Activated naive CD4-positive, alpha-beta T cell (primary cell): ENCODE data around the gene ST3GAL3.

Experiments used
- DNase-seq, 4 experiments: peaks; one replicate each; lab custom pipeline; 2025; lab: John Stamatoyannopoulos, UW

The ST3GAL3 gene

DNA sequence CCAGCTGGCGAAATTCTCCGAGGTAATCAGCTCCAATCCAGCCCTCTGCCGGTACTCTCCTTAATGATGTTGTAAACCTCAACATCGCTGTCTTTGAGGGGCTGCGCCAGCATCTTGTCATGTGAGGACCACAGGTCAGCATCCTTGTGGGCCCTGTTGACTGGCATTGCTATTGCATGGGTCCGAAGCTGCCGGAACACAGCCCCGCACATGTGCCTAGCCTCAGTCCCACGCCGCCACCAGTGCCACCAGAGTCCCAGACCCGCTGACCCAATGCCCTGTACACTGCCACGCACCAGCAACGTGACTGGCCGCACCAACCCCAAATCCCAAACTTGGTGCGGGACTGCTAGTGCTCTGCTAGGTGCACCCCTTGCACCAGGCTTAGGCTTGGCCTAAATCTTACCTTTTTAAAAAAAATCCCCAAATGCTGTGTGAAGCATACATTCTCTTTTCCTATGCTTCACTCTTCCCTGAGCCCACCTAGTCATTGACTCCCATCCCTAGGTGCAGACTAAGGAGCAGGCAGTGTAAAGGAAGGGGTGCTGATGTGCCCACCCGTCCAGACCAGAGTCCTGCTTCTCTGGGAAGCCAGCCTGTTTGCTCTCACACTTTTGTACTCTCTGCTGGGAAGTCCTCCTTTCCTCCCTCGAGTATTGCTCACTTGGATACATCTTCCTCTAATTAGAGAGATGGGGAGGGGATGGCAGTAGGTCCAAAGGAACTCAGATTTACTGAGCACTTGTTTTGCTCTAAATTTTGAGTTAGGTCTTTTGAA lies 144.4 kb downstream of the ST3GAL3 start:
- no peak for DNase-seq

DNA sequence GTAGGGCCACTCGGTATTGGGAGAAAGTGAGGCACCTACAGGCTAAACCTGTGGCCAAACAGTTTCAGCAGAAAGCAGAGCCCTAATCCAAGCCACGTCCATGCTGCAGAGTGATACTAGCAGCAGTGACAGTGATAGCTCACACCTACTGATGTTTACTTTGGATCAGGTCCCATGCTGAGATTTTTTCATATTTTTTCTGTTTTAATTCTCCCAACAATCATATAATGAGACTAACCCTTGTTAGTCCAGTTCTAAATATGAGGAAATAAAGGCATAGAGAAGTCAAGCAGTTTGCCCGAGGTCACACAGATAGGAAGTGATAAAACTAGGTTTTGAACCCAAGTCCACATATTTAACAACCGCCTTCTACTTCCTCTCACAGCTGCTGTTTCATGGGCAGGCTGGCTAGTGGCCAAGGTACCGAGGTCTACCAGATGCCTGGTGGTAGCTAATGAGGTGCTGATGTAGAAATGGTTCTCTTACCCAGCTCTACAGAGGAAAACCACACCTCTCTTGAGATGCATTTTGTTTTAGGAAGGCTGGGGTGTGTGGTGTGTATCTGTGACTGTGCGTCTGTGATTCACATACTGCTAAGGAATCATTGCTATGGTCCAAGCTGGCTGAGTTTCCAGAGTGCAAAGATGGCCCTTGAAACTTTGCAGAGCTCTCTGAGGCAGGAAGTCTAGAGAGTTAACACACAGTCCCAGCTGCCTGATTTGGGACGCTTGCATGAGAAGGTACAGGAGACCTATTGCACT lies 146.0 kb downstream of the ST3GAL3 start:
- no peak for DNase-seq

DNA sequence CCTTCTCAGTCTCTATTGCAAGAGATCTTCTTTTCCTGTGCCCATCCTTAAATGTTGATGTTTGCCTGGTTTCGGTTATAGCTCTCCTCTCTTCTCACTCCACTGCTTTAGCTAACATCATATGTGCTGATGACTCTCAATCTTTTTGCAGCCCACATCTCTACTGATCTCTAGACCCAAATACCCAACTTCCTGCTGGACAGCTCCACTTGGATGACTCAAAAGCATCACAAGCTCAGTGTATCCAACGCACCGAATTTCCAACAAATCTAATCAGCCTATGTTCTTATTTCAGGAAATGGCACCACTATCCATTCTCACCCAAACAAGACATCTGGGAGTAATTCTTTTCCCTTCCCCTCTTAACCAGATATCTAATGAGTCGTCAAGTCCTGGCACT lies 147.1 kb downstream of the ST3GAL3 start:
- no peak for DNase-seq

DNA sequence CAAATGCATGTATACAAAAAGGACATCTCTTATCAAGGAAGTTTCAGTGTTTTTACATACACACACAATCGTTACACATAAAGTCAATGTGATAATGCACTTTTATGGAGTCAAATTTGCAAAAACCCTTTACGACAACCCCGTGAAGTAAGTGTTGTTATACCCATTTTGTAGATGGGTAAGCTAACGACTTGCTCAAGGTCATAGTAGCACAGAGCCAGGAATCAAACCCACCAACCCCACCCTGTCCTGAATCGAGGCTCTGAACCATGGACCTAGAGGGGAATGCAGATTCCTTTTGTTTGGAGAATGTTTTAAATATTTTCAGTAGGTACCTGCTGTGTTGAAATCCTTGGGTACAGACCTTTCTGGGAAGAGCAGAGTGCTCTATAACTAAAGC lies 148.9 kb downstream of the ST3GAL3 start:
- no peak for DNase-seq

DNA sequence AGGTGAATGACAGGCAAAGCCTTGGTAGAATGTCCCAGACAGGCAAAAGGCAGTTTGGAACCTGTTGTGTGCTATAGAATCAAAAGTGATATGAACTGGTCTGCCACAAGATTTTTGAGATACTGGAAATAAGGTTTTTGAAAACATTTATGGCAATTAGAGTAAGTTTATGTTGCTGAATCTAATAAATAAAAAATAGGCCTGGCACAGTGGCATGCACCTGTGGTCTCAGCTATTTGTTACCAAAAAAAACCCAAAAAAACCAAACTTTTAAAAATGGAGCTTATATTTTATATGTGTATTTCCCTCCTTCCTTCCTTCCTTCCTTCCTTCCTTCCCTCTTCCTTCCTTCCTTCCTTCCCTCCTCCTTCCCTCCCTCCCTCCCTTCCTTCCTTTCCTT lies 149.8 kb downstream of the ST3GAL3 start:
- no peak for DNase-seq

DNA sequence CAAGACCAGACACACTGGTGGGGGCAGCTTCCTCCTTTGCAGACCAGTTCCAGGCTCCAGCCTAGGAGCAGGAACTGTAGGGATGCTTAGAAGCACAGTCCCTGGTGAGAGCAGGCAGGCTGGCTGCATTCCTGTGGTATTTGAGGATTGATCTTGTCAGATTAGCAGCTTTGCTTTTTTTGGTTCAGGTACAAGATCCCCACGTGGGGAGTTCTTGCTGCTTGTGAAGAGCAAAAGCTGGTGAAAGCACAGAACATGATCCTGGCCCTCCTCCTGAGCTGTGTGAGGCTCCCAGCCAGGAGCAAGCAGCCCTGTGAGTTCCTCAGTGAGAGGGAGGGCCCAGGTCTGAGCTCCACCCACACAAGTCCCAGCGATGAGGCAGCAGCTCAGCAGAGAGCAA lies 151.0 kb downstream of the ST3GAL3 start:
- DNase-seq, result no peak

DNA sequence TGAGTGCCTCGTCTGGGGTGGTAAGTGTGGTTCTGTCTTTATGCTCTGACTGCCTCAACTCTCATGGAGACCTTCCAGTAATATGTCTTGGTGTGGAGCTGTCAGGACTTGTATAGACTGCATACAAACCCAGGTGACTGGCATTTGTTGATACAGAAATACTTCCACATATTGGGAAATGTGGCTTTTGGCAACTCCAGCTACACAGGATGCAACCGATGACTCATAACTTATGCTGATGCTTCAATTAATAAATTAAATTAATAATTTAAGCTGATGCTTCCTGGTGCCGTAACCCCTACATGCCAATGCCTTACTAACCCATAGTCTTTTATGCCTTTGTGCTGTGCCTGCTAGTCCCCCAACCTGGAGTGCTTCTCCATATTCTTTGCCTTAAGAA lies 154.0 kb downstream of the ST3GAL3 start:
- DNase-seq, result no peak

DNA sequence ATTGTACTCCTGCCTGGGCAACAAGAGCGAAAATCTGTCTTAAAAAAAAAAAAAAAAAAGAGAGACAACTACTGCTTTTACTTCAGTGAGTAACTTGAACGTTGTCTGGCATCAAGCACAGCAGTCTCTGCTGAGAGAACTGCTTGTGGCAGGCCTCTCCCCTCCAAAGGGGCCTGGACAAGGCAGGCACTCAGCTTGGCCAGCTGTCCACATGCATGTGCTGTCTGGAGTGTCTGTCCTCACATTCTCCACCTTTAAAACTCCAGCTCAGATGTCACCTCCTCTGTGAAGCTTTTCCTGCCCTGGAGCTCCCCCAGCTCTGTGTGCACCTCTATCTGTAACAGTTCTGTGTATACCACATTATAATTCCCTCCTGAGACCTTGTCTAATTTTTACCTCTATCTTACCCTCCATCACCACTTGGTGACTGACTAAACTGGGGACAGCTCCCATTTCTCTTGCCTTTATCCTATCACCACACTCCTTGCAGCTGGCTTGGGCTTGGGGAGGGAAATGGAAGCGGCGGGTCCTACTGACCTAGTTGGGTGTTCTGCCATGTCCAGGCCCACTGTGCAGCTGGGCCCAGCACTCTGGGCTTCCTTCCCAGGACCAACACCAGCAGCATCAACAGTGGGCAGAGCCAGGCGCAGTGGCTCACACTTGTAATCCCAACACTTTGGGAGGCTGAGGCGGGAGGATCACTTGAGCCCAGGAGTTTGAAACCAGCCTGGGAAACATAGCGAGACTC lies 154.8 kb downstream of the ST3GAL3 start:
- no peak for DNase-seq

DNA sequence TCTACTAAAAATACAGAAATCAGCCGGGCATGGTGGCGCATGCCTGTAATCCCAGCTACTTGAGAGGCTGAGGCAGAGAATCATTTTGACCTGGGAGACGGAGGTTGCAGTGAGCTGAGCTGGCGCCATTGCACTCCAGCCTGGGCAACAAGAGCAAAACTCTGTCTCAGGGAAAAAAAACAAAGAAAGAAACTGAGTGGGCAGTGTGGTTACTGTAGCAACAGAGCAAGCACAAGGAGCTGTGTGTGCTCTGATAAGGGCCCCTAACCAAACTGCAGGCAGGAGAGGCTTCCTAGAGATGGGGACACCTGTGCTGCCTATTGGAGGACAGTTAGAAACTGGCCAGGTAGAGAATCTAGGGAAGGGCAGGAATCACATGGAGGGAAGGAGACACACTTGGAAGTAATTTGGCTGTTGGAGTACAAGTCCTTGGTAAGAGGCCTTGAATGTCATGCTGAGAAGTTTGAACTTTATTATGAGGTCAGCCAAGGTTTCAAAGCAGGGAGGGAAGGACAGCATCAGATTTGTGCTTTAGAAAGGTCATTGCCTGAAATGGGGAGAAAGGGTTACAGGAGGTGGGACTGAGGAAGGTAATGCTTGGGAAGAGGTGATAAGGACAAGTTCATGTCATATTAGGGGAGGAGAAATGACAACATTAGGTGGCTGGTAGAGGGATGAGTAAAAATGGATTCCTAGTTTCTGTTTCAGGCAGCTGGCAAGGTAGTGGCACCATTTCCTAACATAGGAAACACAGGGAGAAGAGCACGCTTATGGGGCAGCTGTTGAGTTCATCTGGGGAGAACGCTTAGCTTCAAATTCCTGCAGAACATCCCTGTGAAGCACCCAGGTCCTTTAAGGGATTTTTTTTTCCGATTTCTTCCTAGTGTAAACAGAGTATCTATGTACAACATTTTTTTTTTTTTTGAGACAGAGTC lies 157.0 kb downstream of the ST3GAL3 start:
- no peak for DNase-seq

DNA sequence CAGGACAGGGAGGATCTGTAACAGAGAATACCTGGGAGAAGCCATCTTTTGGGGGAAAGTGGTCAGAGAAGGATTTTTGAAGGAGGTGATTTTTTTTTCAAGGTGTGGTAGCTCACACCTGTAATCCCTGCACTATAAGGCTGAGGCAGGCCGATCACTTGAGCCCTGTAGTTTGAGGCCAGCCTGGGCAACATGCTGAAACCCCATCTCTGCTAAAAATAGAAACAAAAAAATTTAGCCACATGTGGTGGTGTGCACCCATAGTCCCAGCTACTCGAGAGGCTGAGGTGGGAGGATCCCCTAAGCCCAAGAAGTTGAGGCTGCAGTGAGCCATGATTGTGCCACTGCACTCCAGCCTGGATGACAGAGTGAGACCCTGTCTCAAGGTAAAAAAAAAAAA lies 158.9 kb downstream of the ST3GAL3 start:
- no peak for DNase-seq

DNA sequence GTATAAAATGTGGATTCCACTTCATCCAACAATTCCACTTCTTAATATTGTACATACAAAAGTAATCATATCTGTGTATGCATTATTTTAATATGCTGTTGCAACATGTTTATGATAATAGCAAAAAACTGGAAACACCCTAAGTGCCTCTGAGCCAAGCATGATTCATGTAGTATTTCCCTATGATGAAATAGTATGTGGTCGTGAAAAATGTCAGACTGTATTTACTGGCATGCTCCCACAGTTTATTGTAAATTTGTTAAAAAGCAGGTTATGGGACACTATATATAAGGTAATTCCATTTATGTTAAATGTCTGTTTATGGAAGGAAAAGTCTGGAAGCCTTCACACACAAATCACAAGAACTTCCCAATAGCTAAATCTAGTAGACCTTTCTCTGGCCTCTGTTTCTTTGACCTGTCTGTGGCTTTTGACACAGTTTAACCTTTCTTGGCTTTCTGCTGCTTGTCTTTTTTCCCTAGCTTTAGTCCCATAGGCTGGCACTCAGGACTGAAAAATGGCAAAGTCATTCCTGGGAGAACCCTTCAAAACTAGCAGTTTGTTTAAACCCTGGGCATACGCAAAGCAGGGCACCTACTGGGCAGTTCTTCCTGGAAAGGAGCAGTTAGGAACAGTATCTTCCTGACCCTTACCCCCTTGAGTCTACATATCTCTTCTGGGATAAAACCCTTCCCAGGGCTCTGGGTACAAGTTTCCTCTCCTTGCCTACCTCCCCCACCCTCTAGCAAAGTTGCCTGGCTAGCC lies 160.8 kb downstream of the ST3GAL3 start:
- no peak for DNase-seq

DNA sequence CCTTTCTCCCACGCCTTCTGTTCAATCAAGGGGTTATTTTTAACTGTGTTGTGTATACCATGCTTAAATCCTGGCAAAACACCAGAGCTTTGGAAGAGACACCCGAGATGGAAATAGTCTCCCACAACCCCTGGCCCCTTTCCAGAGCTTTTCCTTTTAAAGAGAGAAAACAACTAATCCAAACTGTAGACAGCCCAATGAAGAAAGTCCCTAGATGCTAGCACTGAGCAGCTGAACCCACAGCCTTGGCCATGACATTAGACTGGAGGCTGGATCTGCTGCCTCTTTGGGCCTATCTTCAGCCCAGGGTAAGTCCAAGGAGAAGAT lies 161.4 kb downstream of the ST3GAL3 start:
- DNase-seq, result no peak

DNA sequence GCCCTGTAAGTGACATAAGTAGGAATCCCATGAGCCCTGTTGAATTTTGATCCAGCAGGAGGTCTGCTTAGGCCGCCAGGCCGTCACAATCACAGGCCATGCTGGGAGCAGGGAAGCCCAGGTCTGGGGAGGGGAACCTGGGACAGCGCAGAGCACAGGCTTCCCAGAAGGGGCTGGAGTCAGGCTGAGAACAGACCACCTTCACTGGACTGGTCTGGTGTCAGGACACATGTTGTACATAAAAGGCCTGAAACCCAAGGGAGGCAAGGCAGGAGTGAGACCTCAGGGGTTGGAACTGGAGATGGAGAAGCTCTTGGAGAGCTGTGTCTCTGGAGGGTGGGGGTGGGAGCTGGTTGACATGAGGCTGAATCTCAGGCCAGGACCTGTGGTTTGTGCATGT lies 163.0 kb downstream of the ST3GAL3 start:
- no peak for DNase-seq

DNA sequence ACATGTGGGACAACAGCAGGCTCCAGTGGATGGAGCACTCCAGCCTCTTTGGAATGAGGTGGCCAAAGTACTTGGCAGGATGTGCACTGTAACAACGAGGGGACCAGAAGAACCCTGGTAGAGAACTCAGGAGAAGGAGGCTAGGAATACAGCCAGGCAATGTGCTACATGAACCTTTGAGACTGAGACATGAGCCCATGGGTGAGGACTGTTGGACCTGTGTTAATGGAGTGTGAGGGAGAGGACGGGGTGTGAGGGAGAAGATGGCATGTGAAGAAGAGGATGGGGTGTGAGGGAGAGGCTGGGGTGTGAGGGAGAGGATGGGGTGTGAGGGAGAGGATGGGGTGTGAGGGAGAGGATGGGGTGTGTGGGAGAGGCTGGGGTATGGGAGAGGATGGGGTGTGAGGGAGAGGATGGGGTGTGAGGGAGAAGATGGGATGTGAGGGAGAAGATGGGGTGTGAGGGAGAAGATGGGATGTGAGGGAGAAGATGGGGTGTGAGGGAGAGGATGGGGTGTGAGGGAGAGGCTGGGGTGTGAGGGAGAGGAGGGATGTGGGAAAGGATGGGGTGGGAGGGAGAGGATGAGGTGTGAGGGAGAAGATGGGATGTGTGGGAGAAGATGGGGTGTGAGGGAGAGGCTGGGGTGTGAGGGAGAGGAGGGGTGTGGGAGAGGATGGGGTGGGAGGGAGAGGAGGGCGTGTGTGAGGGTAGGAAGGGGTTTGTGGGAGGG lies 164.0 kb downstream of the ST3GAL3 start:
- DNase-seq, result no peak

DNA sequence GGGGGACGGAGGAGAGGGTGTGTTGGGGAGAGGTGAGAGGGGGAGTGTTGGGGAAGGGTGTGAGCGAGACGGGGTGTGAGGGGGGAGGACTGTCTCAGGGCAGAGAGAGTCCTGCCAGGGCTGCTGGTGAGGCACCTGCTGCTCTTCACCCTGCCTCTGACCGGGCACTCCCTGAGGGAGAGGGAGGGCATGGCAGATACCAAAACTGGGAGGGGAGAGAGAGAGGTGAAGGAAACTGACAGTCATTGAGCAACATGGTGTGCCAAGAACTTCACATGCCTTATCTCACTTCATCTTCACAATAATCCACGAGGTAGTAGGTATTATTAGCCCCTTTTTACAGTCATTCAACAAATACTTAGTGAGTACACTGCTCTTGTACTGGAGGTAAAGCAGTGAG lies 164.9 kb downstream of the ST3GAL3 start:
- DNase-seq, result no peak

DNA sequence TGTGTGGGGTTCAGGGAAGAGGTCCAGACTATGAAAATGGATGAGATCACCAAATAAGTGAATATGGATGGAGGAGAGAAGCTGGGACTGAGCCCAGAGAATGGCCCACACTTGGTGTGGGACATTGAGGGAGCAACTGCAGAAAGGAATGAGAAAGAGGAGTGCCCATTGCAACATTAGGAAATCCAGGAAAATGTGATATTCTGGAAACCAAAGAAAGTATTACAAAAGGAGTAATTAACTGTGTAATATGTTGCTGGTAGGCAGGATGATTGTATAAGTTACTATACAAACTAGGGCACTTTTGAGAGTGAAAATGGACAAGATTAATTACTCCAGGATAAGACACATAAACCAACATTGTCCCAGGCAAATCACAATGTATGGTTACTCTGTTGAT lies 166.5 kb downstream of the ST3GAL3 start:
- no peak for DNase-seq

DNA sequence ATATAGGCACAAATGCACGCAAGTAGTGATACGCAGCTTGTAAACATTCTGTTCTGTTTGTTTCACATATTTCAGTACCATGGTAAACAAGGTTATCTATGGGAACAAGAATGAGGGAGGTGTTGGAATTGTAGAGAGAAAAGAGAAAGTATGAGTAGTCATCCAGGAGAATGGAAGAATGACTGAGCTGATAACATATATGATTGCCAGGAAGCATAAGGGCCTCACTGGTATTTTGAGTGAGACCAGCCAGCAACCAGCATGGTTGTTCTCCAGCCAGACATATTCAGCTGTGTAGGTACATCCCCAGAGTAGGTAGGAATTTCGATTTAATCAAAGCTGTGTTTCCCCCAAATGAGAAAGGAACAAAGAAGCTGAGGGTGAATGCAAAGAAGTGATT lies 167.4 kb downstream of the ST3GAL3 start:
- no peak for DNase-seq

DNA sequence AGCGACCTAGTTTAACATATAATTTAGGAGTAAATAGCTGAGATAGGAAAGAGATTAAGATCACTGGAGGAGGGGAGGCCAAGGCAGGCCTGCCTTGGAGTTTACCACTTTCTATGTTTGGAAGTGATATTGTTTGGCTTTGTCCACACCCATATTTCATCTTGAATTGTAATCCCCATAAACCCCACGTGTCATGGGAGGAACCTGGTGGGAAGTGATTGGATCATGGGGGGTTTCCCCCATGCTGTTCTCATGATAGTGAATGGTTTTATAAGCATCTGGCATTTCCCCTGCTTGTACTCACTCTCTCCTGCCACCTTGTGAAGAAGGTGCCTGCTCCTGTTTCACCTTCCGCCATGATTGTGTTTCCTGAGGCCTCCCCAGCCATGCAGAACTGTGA lies 168.0 kb downstream of the ST3GAL3 start:
- DNase-seq, result no peak

DNA sequence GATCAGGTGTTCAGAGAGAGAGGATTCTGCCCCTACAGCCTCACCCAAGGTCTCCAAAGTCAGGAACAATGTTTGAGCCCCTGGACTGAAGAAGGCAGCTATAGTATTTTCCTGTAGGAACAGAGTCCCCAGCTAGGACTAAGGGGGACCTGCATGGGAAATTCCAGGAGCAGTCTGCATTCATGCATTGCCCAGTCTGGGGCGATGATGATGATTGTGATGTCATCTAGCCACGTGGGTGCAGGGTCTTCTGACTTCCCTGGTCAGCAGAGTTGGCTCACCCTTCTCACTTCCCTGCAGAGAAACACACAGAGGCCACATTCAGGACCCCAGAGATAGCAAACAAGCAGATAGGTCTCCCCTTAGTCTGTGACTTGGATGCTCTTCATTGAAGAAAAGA lies 169.8 kb downstream of the ST3GAL3 start:
- no peak for DNase-seq

DNA sequence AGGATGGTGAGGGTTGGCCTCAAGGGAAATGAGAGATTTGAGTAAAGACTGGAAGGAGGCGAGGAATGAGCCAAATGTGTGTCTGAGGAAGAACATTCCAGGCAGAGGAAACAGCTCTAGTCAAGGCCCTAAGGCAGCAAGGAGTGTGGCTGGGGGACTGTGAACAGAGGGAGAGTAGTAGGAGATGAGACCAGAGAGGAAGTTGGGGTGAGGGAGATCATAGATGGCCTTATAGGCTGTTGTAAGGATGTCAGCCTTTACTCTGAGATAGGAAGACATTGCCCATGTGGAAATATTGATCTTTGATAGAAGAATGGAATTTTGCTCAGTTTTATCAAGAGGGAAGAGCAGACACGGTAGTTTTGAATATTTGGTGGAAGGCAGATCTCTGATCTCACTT lies 171.1 kb downstream of the ST3GAL3 start:
- no peak for DNase-seq

DNA sequence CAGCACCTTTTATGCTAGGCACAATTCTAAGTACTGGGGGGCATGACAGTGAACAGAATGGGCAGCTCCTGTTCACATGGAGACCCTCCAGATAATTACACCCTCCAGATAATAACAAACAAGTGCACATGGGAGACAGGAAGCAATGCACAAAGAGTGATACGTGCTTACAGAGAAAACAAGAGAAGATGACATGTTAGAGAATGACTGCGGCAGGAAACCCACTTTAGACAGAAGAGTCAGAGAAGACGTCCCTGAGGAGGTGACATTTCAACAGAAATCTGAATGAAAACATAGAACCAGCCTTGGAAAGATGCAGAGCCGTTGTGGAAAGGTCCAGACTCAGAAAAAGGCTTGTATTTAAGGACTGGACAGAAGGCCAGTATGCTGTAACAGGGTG lies 171.5 kb downstream of the ST3GAL3 start:
- DNase-seq, result no peak
